Suppressor macrophage treated with lipopolysaccharide for 1 hour (primary cell): ENCODE data around the gene HDGFL2.

Source experiments
- DNase-seq, 3 donors: peaks; one replicate each; pipeline ENCODE4 v3.0.0-alpha.2; 2020 to 2022

The HDGFL2 gene

DNA sequence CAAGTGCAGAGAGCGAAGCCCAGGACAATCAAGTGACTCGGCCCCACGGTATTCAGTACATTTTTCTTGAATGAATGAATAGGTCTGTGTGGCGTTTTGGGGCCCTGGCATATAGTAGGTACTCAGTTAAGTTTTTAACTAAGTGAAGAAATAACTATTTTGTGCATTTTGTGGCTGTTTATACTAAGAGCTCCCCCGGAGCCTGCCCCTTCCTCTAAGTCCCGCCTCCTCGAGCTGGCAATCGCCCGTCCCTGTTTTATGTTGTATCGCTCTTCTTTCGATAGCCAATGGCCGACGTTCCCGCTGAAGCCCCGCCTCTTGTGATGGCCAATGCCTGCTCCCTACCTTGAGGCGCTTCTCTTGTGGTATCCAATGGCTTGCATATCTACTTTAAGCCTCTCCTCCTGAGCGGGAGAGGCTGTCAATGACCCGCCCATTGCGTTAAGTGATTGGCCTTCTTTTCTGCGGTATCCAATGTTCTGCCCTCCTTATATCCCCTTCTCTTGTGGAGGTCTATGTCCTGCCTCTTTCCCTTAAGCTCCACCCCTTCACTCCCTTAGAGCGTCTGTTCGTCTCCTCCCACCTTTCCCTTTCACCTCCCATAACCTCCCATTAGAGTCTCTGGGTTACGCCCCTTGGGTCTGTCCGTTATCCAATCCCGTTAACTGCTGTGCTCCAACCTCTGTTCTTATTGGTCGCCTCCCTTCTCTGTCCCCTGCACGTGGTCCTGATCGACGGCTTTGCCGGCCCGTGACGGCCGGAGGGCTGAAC is 509 bp upstream of the HDGFL2 start:
- peak; percentile 99 to 100 (median 99) for DNase-seq

DNA sequence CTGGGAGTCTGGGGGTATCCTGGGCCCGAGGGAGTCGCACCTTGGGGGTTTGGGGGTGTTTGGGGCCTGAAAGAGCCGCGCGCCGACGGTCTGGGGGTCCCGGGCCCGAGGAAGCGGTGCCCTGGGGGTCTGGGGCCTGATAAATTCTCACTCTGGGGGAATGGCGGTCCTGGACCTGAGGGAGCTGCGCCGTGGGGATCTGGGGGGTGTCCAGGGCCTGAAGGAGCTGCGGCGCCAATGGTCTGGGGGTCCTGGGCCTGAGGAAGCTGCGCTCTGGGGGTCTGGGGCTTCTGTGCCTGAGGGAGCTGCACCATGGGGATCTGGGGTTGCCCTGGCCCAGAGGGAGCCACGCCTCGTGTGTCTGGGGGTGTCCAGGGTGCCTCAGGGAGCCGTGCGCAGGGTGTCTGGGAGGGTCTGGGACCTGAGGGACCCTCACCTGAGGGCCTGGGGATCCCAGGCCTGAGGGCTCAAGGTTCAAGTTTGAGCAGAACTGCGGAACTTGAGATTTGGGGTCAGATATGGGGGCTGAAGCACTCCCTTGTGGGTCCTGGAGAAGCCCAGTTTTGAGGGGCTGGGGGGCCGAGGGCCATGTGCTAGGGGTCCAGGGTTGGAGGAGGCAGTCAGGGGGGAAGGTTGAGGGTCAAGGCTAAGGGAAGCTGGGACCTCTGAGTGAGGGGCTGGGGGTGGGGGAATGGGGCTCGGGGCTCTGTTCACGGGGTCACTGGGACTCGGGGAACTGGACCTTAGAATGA is 1.1 kb downstream of the HDGFL2 start:
- no peak for DNase-seq

DNA sequence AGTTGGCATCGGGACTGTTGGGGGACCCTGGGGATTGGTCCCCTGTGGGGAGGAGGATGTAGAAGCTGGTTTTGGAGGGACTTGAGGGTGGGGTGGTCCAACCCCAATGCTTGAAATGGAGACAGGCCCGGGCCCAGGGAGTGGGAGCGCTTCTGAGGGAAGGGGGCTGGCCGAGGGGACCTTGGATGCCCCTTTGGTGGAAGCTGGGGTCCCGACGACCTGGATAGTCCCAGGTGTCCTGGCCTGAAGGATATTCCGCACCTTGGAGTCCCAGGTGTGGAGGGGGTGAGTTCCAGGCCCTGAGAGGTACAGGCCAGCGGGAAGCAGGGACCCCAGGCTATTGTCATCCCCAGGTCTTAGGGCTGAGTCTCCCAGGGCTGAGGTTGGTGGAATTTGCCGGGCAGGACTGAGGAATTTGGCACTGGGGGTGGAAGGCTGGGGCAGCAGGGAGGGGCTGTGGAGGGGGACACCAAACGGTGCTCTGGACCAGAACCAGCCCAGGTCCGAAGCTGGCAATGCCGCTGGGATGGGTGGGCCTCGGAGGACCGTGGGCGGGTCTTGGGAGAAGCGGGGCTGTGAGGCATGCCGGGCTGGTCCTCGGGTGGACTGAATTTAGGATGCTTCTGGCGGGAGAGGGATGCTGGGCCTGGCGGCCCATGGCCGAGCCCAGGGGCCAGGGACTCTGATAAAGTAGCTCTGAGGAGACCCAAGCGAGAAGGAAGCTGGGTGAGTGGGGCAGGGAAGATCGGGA is 1.8 kb downstream of the HDGFL2 start:
- DNase-seq: no peak

DNA sequence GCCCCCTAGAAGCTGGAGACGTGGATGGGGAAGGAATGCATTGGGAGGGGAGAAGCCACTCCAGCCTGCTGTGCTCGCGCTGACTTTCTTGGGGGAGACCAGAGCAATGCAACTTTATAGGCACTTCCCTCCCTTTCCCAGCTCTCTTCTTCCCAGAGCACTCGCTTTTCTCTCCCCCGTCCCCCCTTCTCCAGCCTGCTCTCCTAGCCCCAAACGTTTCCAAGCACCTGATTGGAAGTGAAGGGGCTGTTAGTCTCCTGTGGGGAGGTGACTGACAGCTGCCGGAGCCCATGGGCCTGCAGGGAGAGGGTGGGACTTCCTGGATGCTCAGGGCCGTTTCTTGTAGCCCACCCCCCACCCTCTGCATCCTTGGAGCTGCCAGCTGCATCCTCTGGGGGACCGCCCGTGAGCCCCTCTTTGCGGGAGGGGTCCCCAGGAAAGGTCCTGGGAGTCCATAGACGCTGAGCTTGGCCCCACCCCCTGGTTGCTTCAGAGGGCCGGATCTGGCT is 2.5 kb downstream of the HDGFL2 start:
- peak in 2 of 3 donors; percentile 37 to 47 for DNase-seq

DNA sequence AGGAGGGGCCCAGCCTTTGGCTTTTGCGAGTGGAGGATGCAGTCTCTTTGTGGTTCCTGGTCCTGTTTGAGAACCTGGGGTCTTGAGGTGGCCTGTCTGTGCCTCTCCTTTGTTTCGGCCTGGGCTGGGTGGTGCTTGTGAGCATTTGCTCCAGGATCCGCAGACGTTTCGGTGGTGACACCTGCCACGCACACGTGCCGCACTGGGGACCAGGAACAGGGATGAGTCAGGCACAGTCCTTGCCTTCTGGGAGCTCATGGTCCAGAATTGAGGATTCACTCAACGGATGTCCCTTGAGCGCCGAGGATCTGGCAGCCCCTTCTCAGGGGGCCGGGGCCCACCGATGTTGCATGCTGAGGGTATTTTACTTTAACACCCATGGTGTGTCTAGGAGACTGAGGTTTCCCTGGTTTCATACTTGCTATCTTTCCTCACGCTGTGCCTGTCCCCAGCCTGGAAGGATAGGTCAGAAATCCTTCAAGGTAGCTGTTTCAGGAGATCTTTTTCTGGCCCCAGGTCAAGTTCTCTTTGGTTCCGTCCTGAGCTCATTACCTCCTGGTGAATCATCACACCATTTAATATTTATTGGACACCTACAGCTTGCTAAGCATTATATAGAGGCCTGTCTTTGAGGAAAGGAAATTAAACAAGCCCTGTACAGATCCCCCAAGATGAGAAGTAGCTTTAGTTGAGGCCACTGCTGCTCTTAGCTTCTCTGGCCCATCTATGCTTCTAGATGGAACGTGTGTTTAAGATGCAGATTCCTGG is 5.1 kb downstream of the HDGFL2 start:
- DNase-seq: no peak

DNA sequence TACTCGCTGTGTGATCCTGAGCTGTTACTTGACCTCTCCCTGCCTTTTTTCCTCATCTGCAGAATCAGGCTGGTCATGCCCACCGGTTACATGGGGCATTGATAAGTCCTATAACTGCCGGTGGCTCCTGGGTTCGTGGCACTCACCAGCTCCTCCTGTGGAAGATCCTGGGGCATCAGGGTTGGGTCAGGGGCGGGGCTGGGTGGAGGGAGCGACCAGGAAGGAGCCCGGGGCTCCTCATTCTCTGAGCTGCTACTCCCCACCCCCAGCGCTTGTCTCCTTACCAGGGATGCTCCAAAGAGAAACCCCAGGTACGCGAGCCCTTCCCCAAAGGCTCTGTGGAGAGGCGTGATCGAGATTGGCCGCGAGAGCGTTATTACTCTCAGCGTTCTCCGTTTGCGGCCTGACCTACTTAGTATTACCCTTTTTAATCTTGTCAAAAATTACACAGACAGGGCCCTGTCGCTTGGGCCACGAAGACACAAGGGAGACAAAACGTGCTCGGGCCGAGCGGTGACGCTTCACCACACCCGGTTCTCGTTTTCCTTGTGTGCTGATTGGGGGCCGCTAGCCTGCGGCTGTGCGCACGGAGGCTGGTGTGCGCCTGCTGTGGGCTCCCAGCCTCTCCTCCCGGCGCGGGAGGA is 10.7 kb downstream of the HDGFL2 start:
- DNase-seq: no peak

DNA sequence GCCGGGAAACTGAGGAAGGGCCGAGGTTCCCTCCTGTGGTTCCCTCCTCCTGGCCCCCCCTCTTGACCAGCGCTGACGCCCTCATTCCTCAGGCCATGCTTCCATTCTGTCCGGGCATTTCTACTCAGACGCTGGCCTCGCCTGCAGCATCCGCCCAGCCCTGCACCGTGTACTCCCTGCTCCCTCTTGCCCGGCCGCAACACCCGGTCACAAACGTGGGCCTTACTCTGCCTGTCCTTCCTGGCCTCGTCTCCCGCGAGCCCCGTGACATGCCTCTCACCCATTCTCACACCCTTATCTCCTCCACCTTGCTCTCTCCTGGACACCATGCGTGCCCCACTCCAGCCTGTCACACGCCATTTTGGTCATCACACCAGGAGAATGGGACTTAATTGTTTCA is 11.3 kb downstream of the HDGFL2 start:
- DNase-seq: no peak

DNA sequence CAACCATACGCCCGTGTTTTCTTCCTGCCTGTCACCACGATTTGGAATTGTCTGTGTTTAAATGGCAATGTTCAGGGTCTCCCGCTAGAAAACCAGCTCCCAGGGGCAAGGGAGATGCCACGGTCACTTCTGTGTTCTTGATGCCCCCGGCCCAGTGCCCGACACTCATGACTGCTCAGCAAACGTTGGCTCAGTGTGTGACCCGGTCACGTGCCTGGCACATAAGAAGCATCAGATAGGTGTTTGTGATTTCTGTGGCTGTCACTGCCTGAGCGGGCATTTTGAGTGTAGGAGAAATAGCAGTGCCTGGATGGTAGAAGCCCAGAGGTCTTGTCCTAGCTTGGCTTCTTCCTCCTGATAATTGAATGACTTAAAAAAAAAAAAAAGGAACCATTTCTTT is 15.5 kb downstream of the HDGFL2 start:
- no peak for DNase-seq

DNA sequence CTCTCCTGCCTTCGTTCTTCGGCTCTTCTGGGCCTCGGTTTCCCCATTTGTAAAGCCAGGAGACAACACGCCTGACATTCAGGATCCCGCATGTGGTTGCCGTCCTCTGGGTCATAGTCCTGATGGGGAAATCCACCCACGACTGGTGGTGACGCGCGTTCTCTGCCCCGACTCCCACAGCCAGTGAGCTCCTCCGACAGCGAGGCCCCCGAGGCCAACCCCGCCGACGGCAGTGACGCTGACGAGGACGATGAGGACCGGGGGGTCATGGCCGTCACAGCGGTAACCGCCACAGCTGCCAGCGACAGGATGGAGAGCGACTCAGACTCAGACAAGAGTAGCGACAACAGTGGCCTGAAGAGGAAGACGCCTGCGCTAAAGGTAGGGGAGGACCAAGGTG is 16.4 kb downstream of the HDGFL2 start:
- DNase-seq: no peak

DNA sequence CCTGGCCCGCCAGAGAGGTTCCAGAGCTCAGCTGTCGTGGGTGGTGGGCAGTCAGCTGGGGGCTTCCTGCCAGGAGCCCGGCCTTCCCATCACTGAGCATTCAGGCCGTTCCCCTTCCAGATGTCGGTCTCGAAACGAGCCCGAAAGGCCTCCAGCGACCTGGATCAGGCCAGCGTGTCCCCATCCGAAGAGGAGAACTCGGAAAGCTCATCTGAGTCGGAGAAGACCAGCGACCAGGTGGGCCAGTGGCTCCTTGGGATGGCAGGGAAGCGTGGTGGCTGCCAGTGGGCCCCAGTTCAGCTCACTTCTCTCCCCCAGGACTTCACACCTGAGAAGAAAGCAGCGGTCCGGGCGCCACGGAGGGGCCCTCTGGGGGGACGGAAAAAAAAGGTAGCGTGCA is 19.3 kb downstream of the HDGFL2 start:
- no peak for DNase-seq

DNA sequence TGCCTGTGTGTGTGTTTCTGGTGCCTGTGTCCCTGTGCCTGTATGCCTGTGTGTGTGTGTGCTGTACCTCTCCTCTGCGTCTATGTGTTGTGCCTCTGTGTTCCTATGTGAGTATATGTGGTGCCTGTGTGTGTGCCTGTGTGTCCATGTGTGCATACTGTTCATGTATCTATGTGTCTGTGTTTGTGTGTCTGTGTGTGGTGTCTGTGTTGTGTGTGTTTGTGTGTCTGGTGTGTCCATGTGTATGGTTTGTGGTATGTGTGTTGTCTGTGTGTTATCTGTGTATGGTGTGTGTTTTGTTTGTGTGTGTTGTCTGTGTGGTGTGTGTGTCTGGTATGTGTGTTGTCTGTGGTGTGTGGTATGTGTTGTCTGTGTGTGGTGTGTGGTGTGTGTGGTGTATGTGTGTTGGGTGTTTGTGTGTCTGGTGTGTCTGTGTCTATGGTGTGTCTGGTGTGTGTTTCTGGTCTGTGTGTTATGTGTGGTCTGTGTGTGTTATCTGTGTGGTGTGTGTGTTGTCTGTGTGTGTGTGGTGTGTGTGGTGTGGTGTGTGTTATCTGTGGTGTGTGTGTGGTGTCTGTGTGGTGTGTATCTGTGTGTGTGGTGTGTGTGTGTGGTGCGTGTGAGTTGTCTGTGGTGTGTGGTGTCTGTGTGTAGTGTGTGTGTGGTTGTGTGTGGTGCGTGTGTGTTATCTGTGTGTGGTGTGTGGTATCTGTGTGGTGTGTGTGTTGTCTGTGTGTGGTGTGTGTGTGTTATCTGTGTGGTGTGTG is 20.4 kb downstream of the HDGFL2 start:
- DNase-seq: no peak

DNA sequence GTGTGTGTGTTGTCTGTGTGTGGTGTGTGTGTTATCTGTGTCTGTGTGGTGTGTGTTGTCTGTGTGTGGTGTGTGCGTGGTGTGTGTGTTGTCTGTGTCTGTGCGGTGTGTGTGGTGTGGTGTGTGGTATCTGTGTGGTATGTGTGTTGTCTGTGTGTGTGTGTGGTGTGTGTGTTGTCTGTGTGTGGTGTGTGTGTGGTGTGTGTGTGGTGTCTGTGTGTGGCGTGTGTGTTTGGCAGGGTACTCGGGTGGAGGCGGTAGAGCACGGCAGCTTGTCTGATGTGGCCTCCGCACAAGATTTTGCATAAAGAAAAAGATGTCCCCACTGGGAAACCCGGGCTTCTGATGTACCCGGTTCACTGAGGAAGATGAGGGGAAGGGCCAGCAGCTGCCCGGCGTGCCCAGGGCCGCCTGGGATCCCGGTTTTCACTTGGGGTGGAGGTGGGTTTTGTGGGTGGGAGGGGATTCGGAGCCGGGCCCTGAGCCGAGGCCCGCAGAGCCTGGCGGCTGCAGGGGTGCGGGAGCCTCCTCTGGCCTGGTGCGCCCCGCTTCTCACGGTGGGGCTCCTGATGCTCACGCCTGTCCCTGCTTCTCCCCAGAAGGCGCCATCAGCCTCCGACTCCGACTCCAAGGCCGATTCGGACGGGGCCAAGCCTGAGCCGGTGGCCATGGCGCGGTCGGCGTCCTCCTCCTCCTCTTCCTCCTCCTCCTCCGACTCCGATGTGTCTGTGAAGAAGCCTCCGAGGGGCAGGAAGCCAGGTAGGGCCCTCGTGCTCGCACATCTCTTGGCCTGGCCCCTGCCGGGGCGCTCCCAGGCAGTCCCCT is 21.2 kb downstream of the HDGFL2 start:
- no peak for DNase-seq

DNA sequence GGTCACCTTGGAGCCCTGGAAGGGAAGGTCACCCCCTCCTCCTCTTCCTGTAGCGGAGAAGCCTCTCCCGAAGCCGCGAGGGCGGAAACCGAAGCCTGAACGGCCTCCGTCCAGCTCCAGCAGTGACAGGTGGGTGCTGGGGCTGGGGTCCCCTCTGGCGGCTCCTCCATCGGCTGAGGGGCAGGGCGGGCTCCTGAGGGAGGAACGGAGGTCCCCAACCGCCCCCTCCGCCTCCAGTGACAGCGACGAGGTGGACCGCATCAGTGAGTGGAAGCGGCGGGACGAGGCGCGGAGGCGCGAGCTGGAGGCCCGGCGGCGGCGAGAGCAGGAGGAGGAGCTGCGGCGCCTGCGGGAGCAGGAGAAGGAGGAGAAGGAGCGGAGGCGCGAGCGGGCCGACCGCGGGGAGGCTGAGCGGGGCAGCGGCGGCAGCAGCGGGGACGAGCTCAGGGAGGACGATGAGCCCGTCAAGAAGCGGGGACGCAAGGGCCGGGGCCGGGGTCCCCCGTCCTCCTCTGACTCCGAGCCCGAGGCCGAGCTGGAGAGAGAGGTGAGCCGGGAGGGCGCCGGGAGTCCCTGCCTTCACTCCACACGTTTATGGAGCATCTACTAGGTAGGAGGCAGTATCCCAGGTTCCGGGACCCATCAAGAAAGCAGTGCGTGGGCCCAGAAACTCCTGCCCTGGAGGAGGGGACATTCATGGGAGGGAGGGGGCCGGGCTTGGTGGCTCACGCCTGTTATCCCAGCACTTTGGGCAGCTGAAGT is 22.0 kb downstream of the HDGFL2 start:
- no peak for DNase-seq

DNA sequence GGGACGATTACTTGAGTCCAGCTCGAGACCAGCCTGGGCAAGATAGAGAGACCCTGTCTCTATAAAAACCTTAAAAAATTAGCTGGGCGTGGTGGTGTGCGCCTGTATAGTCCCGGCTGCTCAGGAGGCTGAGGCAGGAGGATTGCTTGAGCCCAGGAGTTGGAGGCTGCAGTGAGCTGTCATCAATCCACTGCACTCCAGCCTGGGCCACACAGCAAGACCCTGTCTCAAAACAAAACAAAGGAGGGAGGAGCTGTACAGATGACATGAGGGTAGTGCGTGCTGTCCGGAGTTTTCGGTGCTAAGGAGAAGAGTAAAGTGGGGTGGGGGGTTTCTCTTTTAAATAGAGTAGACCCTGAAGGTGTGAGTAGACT is 22.6 kb downstream of the HDGFL2 start:
- no peak for DNase-seq

DNA sequence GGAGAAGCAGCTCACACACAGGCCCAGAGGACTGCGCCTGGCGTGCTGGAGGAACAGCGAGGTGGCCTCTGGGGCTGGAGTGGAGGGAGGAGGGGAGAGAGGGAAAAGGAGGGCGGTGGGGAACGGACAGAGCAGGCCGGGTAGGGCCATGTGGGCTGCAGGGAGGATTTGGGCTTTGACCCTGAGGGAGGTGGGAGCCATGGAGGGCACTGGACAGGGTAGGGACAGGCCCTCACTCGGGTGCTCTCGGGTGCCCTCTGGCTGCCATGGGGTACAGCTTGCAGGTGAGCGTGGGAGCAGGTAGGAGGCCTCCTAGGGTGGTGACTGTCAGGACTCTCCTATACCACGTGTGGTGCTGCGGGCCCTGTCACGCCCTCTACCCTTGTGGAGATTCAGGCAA is 23.4 kb downstream of the HDGFL2 start:
- DNase-seq: no peak

DNA sequence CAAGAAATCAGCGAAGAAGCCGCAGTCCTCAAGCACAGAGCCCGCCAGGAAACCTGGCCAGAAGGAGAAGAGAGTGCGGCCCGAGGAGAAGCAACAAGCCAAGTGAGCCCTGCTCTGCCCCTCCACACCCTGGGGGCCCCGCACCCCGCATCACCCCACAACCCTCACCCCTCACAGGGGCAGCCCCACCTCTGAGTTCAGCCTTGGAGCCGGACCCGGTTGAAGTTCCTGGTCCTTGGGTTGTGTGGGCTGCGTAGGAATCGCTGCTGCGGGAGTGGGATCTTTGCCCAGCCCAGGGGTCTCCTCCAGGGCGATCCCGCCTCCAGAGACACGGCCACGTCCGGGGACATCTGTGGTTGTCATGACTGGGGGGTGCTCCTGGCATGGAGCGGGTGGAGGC is 24.2 kb downstream of the HDGFL2 start:
- DNase-seq: no peak

DNA sequence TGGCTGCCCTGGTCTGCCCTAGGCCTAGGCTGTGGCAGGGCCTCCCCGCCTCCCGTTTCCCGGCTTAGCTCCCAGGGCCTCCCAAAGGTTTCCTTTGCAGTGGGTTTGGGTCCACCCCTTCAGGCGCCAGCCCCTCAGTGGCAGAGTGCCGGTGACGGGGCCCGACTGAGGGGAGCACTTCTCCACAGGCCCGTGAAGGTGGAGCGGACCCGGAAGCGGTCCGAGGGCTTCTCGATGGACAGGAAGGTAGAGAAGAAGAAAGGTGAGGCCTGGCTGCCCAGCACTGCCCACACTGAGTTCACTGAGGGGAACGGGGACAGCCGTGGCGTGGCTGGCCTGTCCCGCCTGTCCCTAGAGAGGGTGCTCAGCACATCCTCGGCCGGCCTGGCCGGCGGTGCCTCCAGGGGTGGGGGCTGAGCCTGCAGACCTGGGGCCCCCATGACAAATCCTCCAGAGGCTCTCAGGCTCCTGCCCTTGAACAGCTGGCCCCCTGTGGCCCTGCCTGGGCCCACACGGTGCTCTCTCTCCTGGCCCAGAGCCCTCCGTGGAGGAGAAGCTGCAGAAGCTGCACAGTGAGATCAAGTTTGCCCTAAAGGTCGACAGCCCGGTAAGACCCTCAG is 25.8 kb downstream of the HDGFL2 start:
- no peak for DNase-seq

DNA sequence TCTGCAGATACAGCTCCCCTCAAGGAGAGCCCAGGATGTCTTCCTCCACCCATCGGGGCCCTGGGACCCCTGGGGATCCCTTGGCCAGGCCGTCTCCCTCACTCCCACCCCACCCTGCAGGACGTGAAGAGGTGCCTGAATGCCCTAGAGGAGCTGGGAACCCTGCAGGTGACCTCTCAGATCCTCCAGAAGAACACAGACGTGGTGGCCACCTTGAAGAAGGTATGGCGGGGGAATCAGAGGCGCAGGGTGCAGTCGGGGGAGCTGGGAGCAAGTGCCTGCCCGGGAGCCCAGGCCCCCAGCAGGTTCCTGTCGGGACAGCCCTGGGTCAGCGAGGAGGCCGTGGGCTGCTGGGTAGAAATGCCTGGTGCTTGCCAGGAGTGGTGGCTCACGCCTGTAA is 26.6 kb downstream of the HDGFL2 start:
- DNase-seq: no peak

DNA sequence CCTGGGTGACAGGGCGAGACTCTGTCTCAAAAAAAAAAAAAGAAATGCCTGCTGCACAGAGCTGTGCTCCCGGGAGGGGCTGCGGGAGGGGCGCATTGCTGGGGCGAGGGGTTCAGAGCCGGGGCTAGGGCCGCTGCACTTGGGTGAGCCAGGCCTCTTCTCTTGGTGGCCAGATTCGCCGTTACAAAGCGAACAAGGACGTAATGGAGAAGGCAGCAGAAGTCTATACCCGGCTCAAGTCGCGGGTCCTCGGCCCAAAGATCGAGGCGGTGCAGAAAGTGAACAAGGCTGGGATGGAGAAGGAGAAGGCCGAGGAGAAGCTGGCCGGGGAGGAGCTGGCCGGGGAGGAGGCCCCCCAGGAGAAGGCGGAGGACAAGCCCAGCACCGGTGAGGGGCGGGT is 27.2 kb downstream of the HDGFL2 start:
- no peak for DNase-seq
